Panc1 (cell line): ENCODE data around the gene TAGLN2.

ENCODE experiments used
- CTCF ChIP-seq: fragments of 450-650 bp; IDR thresholded peaks from 2 replicates; pipeline ENCODE4 v1.5.1; 2017; ENCODE audit warnings: mild to moderate bottlenecking
- POLR2AphosphoS5 ChIP-seq: IDR thresholded peaks from 2 replicates; pipeline ENCODE4 v1.6.1; 2012; ENCODE audit warnings: mild to moderate bottlenecking, low read depth, low read length, moderate library complexity
- REST ChIP-seq, 2 experiments: IDR thresholded peaks; 2 replicates each; pipeline ENCODE4 v1.6.1; 2011 to 2012; ENCODE audit warnings: low read depth in 2 of 2, control low read depth in 1 of 2, low read length in 1 of 2, mild to moderate bottlenecking in 1 of 2, moderate library complexity in 1 of 2; ENCODE audit not compliant: insufficient read depth in 1 of 2
- SIN3A ChIP-seq: IDR thresholded peaks from 2 replicates; pipeline ENCODE4 v1.6.1; 2012; ENCODE audit warnings: low read depth, mild to moderate bottlenecking, low read length, moderate library complexity, borderline replicate concordance; ENCODE audit not compliant: insufficient read depth
- TCF7L2 ChIP-seq: IDR thresholded peaks from 2 replicates; pipeline ENCODE4 v1.6.1; 2011; ENCODE audit warnings: mild to moderate bottlenecking, low read depth, low read length, inconsistent platforms

- TF ChIP-seq CTCF (no peak), REST (IDR thresholded peaks at IDR 0.05; ENCODE audit: insufficient read depth in 1 of 2, low read depth in 2 of 2, low read length in 1 of 2) (no peak), SIN3A (no peak), POLR2AphosphoS5 (no peak), TCF7L2 (no peak)
These were observed 45.6 kb upstream of the TAGLN2 start for GRCh38 chr1:159970932-159971342.
